ENCODE results near the gene YPEL3. TPM values are rescaled to one million over a fixed set of nuclear protein-coding genes. Genes with fewer than 3 reads are reported as not detected.
A peak's percentile ranks its signal among the peaks of the same experiment; 100 is the strongest.

YPEL3 gene
- total and polyA plus RNA-seq, 2 experiments from 2014 or later, result 20.1 to 82.1 TPM

DNA sequence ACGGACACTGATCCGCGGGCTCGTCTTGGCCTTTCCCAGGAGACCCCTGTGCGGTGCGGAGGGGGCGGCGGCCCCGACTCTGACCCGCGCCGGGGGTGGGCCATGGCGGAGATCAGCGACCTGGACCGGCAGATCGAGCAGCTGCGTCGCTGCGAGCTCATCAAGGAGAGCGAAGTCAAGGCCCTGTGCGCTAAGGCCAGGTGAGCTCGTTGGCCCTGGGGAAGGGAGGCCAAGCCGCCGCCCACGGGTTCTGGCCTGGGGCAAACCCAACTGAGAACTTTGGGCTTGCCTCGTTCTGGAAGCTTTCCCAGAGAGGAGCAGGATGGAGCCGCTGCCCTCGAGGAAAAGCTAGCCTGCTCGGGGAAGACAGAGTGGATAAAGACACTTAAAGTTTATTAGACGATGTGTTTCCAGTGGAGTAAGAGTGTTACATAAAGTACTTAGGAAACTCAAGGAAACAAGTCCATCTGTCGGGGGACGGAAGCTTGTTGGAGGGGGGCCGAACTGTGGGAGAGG, 19.7 kb downstream of the YPEL3 start:
- Histone ChIP-seq H3K4me3 (peak overlapping the region; percentile 82), H3K9me3 (ENCODE audit: low read depth) (no peaks in the 10 kb centered on the region), H3K4me1 (ENCODE audit: insufficient read depth) (peaks cover 23% of the 10 kb centered on the region), H3K27me3 (no peaks in the 10 kb centered on the region), H3K79me2 (peaks cover 50% of the 10 kb centered on the region), H3K4me2 (peak overlapping the region; percentile 92), H4K20me1 (ENCODE audit: insufficient read depth, poor library complexity, severe bottlenecking) (peaks cover 21% of the 10 kb centered on the region), H2AFZ (peak overlapping the region; percentile 36), H3K36me3 (replicated peaks; ENCODE audit: insufficient read depth, low read depth) (no peaks in the 10 kb centered on the region), H3K27ac (peak overlapping the region; percentile 99), H3K9me2 (replicated peaks; ENCODE audit: insufficient read depth) (no peaks in the 10 kb centered on the region)
- TF ChIP-seq EZH2phosphoT487 (IDR thresholded peaks at IDR 0.05; ENCODE audit: low read depth, severe bottlenecking, unreplicated experiment) (no peak), EZH2 (IDR thresholded peaks at IDR 0.05; ENCODE audit: borderline replicate concordance) (no peak), CTCF (IDR thresholded peaks at IDR 0.05; ENCODE audit: poor library complexity) (no peak)
- no peak for DNase-seq (ENCODE audit: low spot score)
- 7% methylated on average over 28 of the region's 33 CpGs for WGBS (ENCODE audit: low lambda C conversion rate, missing lambda C conversion rate)

- Histone ChIP-seq H4K20me1 (ENCODE audit: insufficient read depth, poor library complexity, severe bottlenecking) (peaks cover 21% of the 10 kb centered on the region), H3K4me2 (peak within 1 kb of the TSS; percentile 92), H3K9me2 (replicated peaks; ENCODE audit: insufficient read depth) (no peaks in the 10 kb centered on the region), H3K4me1 (ENCODE audit: insufficient read depth) (peaks cover 21% of the 10 kb centered on the region), H3K36me3 (replicated peaks; ENCODE audit: insufficient read depth, low read depth) (no peaks in the 10 kb centered on the region), H3K27ac (peak within 1 kb of the TSS; percentile 99), H3K27me3 (no peaks in the 10 kb centered on the region), H3K4me3 (peak within 1 kb of the TSS; percentile 82), H2AFZ (peak within 1 kb of the TSS; percentile 77), H3K79me2 (peaks cover 45% of the 10 kb centered on the region), H3K9me3 (ENCODE audit: low read depth) (no peaks in the 10 kb centered on the region)
- WGBS (ENCODE audit: low lambda C conversion rate, missing lambda C conversion rate), result 7% methylated on average over 29 of the region's 67 CpGs
- DNase-seq (ENCODE audit: low spot score), result peak; percentile 95
- TF ChIP-seq EZH2phosphoT487 (IDR thresholded peaks at IDR 0.05; ENCODE audit: low read depth, severe bottlenecking, unreplicated experiment) (no peak), CTCF (IDR thresholded peaks at IDR 0.05; ENCODE audit: poor library complexity) (peak; percentile 11)
Measured at GRCh38 chr16:30075503-30076275, 20.3 kb downstream of the YPEL3 start, which contains the start of gene PPP4C. Gene PPP4C, plus strand, starts transcription at chr16:30075994. Its CDS starts 384 bp downstream, at chr16:30076378.

DNA sequence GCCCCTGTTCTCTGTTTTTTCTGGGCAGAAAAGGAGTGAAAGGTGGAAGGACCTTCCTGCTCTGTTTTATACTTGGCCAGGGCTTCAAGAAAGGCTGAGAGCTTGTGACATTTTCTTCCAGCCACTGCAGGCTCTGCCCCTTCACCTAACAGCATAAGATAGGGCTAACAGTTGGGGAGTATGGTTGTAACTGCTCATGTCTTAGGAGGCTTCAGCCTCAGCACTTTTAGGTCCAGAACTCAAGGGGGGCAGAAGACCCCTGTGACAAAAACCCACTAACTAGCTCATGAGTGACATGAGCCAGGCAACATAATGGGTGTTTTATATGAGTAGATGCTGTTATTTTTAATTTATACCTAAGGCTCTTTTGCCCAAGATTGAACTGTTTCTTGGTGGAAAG, 25.5 kb downstream of the YPEL3 start:
- Histone ChIP-seq H3K27me3 (no peaks in the 10 kb centered on the region), H3K4me2 (no peak overlapping the region), H3K9me2 (replicated peaks; ENCODE audit: insufficient read depth) (no peaks in the 10 kb centered on the region), H2AFZ (no peak overlapping the region), H3K4me1 (ENCODE audit: insufficient read depth) (peaks cover 16% of the 10 kb centered on the region), H3K9me3 (ENCODE audit: low read depth) (no peaks in the 10 kb centered on the region), H3K79me2 (peaks cover 41% of the 10 kb centered on the region), H3K27ac (no peak overlapping the region), H4K20me1 (ENCODE audit: insufficient read depth, poor library complexity, severe bottlenecking) (peaks cover 15% of the 10 kb centered on the region), H3K4me3 (no peak overlapping the region), H3K36me3 (replicated peaks; ENCODE audit: insufficient read depth, low read depth) (no peaks in the 10 kb centered on the region)
- no peak for TF ChIP-seq CTCF (IDR thresholded peaks at IDR 0.05; ENCODE audit: poor library complexity)
- no peak for TF ChIP-seq EZH2 (IDR thresholded peaks at IDR 0.05; ENCODE audit: borderline replicate concordance)
- TF ChIP-seq EZH2phosphoT487 (IDR thresholded peaks at IDR 0.05; ENCODE audit: low read depth, severe bottlenecking, unreplicated experiment), result no peak
- no peak for DNase-seq (ENCODE audit: low spot score)

Data from hepatocyte (in vitro differentiated cells).